Activated naive CD4-positive, alpha-beta T cell treated with Interleukin-2 at 50 U/mL for 16 hours (primary cell): ENCODE data around the gene CXCR6.

Experiments
- DNase-seq: peaks from one replicate; pipeline ENCODE4 v3.0.0-alpha.2; 2020

The CXCR6 gene

DNA sequence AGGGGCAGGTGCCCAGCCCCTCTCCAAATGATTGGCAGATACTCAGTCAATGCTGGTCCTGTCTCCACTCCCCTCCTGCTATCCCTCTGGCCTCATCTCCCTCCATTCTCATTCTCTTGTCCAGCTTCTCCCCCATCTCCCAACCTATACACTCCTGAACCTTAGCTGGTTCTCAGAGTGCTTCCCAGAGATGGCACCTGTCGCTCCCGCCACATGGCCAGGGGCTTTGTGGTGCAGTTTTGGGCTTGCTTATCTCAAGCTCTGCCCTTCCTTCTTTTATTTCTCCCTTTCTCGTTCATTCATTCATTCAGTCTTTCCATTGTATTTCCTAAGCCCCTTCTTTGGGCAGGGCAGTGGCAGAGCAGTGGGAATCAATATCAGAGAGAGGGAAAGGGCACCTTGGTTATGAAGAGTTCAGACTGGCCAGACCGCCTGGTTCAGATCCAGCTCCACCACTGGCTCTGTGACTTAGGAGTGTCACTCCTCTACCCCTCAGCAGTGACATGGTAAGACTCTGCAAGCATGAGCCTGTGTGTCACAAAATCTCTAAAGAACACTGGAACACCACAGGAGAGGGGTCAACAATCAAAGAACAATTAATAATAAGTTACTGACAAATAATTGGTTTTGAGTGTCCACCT is 20.2 kb upstream of the CXCR6 start:
- no peak for DNase-seq

DNA sequence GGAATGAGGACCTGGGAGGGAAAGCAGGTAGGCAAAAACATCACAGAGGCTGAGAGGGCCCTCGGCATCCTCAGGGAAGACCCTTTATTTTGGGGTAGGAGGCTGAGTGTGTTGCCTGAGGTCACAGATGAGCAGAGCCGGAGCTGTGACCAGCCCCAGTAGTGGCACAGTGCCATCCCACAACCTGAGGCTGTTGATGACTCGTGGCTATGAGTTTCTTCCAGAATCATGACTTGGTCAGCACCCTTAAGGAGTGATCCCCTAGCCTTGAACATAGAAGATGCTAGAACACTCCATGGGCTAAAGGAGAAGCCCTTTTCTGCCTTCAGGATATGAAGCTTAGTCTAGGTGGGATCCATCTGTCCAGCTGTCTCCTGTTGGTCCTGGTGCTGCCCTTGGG is 19.5 kb upstream of the CXCR6 start:
- no peak for DNase-seq

DNA sequence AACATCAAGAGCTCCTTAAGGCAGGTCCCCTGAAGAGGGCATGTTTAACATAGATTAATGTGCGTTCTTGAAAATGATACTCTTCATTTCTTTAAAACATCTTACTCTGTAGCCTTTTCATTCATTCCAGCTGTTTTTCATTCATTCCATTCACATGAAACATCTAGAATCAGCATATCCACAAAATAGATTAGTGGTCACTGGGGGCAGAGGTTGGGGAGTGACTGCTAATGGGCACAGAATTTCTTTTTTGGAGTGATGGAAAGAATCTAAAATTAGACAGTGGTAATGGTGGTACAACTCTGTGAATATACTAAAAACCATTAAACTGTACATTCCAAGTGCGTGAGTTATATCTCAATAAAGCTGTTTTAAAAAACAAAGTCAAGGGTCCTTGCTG is 15.4 kb upstream of the CXCR6 start:
- no peak for DNase-seq

DNA sequence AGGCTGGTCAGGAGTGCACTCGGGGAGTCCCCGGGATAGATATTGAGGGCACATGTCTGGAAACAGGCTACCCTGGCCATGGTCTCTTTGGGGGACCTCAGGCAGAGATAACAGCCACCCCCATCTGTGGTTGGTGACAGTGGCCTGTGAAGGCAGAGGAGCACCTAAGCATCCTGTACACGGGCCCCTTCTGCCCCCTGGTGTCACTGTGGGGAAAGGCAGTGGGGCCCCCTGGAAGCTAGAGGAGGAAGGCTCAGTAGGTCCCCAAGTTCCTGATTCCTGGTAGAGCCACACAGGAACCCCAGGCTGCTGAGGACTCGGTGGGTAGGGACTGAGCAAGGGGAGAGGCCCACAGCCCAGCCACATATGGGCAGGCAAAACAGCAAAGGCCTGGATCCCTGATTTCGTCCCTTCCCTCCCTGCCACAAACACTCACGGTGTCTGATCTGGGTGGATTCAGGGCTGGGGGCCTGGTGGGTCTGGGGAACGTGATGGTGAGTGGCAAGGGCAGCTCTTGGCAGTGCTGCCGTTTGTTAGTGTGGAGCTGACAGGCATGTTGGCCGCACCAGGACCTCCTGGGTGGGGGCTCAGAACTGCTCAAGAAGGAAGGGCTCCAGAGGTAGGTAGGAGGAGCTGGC is 14.1 kb upstream of the CXCR6 start:
- peak; percentile 66 for DNase-seq

DNA sequence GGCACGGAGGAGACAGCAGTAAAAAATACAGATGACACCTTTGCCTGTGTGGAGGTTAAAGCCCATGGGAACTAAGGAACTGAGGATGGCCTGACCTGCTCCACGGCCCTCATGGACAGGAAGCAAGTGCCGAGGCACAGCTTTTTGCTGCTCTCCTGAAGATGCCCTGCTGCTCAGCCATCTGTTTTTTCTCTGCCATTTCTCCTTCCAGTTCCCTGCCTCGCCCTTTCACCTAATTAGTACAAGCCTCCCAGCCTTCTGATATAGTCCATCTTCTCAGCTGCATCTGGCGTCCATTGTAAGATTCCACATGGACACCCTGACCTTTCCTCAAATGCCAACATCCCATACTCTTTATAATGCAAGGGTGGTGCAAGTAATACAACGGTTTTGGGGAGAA is 11.8 kb upstream of the CXCR6 start:
- no peak for DNase-seq

DNA sequence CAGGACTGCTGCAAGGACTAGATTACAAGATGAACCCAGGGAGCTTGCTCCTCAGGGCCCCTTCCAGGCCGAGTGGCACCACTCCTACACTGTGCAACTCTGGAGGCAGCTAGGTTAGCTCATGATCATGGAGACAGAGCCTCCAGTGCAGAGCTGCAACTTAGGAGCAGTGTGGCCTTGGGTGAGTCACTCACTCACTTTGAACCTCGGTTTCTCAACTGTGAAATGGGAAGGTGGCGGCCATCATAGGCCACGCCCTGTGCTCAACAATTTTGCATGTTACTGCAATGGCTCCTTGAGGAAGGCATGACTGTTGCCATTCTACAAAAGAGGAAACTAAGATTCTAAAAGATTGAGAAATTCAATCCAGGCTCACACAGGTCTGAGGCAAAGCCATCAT is 11.2 kb upstream of the CXCR6 start:
- no peak for DNase-seq

DNA sequence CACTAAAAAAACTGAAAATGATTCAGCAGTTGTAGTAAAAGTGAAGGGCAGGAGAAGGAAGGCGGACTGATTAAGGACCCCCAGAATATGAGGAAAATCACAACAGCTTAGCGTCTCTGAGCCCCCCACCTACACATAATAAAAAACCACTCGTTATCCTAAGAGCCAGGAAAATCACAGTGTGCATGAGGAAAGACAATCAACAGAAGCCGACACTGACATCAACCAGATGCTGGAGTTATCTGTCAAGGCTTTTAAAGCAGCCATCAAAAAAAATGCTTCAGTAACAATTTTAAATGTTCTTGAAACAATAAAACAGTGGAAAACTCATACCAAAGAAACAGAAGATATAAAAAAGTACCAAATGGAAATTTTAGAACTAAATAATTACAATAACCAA is 9.7 kb upstream of the CXCR6 start:
- no peak for DNase-seq

DNA sequence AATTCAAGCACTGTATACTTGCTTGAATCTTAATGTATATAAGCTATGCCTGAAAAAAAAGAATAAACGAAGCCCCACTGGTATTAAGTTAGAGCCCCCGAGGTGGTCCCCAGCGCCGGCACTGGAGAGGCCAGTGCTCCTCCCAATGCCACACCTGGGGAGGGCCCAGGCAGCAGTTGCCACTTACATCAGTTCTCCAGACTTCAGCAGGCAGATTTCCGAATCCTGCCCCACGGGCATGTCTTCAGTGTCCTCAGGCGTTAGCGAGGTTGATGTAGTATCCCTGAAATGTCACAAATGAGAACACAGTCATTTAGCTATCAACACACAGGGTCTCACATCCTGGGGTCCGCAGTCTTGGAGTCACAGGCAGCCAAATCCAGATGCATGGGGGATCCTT is 7.0 kb upstream of the CXCR6 start:
- DNase-seq, result no peak

DNA sequence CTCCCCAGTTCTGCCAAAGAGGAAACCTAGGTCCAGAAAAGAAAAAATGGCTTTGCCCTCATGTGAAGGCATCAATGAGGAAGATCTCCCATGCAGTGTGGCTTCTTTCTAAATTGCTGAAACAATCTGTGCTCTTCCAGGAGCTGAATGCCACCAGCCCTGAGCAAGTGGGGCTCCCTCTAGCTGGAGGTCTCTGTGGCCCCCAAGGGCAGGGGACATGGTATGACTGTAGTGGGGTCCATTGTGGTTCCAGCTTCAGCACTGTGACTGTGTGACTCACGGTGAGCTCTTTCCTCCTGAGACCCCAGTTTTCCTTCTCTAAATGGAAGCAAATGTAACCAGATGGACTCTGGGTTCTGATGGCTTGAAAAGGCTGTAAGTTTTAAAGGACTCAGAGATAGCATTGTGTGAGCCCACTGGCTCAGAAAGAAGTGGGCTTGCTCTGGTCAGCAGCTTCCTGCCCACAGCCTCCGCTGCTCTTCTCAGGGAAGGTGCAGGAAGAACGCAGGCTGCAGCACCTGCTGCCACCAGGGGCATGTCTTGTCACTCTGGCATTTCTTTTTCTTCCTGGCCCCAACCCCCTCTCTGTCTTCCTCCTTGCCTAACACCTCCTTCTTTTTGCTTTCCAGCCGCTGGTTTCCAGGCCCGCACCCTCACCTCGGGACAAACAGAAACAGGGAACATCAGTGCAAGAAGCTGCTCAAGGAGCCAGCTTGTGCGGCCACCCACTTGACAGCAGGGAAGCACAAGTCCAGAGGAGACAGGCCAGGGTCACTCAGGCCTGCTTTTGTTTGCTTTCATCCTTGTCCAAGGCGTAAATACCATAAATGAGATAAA is 5.8 kb upstream of the CXCR6 start:
- DNase-seq, result no peak

DNA sequence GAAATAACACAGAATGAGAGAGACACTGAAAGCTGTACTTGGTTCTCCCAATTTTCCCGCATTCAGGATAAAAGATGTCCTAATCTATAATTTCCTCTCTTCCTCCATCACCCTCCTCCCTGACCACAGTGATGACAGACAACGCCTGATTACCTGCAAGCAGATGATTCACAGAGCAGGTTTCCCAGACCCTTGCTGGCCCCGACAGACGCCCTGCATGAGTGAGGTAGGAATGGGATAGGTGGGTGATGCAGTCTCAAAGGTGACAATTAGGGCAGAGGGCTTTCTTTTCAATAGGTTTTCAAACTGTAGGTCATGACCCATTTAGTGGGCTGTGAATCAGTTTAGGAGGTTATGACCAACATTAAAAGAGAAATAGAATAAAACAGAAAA is 5.2 kb upstream of the CXCR6 start:
- DNase-seq, result no peak

DNA sequence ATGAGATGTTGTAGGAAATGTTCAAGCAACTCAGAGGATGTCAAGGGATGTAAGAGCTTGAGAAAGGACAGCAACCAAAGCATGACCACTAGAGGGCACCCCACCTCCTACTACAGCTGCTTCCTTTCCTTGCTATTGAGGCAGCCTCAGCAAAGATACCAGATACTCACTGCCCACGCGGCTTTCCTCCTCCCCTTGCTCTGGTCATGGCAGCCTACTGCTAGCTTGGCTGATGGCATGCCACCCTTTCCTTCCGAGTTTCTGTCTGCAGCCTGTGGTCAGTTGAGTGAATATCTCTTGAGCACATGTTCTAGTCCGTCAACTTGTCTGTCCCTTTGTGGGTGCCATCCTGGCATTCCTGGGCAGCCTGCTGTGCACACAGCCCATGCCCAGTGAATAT is 4.4 kb upstream of the CXCR6 start:
- DNase-seq, result peak; percentile 86

DNA sequence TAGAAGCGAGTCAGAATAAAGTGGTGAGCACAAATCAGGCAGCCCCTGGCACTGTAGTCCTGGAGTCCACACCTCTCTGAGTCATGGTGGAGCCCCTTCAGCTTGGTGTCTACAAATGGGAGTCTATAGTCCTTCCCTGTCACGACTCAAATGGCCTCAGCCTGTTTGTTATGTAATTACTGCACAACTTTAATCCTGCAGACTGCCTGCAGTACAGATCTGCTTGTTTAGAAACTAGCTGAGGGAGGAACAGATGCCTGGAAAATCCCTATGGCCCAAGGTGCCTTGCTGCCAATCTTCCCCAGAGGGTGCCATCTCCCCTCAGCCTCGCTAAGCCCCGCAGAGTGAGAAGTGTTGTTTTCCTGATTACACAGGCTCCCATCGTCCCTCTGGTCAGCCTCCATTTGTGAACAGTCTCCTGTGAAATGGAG is 3.9 kb upstream of the CXCR6 start:
- no peak for DNase-seq

DNA sequence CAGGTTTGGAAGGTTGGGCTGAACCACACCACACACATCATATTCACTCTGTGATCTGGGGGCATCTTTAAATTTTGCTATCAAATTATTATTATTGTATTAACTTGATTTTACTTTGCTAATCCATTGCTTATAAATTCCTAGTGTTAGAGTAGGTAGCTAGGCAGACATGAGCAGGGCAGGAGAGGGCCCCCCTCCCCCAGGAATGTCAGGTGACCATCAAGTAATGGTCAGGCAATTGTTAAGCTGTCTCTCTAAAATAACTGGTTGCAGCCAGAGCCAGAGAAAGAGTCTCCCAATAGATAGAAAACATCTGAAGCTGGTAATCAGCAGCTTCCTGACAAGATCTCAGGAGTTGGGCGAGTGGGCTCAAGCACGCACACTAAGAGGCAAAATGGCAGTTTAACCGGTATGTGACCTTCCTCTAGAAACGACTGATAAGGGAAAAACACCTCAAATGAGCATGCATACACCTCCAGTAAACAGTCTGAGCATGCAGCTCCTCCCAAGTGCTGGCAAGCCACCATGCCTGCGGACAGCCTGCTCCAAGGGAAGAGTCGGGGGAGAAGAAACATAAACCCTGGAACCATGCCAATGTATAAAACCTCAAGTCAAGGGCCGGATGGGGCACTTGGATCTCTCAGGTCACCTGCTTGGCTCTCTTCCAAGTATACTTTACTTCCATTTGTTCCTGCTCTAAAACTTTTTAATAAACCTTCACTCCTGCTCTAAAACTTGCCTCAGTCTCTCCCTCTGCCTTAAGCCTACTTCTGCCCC is 3.1 kb upstream of the CXCR6 start:
- no peak for DNase-seq

DNA sequence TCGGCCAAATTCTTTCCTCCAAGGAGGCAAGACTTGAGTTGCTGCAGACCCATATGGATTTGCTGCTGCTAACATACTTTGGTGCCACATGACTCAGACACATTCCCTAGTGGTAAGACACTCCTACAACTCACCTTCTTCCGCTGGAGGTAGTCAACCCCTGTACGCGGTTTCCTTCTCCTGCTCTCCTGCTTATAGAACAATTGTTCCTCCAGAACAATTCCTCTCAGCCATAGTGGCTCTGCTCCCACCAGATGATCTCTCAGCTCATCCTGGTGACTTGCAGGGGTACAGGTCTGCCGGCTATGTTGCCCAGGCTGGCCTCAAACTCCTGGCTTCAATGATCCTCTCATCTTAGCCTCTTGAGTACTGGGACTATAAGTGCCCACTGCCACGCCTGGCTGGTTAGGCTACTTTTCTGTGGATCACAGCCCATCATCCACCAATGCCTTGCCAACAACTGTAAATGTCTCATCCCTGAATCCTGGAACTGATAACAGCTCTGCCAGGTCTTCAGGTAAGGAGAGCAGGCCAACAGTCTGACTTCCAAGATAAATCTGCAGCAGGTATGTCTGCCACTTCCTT is 2.4 kb upstream of the CXCR6 start:
- DNase-seq, result no peak

DNA sequence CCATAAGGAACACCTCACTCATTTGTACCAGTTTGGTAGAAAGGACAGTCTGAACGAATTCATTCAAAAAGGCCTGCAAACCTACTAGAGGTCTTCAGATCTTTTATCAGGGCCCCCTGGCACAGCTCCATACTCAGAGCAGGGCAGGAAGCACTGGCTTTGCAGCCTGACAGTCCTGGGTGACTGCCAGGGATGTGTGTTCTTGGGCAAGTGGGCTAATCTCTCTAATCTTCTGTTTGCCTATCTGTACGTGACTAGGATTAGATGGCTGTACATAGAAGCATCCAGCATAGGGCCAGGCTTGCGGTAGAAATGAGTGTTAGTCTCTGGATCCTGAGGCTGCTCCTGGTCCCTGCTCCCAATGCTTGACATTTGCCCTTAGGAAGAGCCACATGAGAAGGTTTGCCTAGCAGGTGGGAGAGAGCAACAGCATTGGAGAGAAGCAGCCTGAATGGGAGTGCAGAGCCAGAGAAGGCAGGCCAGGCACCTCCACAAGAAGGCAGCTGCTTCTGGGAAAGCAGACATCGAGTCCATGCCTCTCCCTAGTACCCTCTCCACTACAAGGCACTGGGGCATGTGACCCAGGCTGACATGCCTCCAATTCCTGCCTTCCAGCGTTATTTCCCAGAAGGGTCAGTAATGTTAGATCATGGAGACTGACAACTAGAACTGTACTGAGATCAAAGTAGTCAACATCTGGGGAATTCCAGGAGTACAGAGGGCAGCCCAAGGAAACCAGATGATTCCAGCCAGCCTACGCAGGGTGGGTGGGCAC is 1.0 kb upstream of the CXCR6 start:
- DNase-seq, result no peak

DNA sequence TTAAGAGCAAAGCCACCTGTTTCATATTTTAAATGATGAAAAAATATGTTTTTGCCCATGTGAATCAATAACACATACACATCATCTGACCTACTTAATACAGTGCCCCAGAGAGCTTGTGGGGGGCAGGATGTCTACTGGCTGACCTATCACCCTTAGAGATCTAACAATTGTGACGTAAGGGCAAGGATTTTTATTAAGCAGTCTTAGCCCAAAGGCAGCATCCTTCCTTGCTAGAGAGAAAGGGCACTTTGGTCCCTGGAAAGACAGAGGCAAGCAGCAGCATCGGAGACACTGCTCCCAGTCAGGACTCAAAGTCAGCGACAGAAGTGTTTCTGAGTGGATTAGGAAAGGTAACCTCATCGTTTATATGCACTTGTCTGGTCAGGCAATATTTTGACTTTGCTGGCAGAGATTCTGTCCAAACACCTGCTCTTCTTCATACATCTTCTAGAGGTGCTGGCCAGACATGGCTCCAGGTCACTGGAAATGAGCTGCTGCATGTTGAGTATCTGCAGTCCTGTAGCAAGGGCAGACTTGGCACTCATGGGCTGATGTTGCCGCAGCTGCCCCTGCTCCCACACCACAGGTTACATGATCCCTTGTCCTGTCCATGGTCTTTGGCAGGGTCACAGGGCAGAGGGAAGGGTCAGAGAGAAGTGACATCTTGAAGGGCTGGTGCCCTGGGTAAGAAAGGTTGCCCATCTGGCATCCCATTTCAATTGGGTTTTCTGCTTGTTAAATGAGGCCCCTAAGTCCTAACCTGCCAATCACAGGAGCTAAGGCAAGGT is 1.8 kb downstream of the CXCR6 start:
- no peak for DNase-seq

DNA sequence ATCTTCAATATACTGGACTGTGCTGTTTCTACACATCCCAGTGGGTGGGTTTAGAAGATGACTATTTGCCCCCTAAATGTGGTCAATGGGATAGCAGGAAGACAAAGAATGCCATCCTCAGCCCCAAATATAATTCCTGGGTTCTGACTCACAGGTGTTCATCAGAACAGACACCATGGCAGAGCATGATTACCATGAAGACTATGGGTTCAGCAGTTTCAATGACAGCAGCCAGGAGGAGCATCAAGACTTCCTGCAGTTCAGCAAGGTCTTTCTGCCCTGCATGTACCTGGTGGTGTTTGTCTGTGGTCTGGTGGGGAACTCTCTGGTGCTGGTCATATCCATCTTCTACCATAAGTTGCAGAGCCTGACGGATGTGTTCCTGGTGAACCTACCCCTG is 3.0 kb downstream of the CXCR6 start:
- DNase-seq, result no peak

DNA sequence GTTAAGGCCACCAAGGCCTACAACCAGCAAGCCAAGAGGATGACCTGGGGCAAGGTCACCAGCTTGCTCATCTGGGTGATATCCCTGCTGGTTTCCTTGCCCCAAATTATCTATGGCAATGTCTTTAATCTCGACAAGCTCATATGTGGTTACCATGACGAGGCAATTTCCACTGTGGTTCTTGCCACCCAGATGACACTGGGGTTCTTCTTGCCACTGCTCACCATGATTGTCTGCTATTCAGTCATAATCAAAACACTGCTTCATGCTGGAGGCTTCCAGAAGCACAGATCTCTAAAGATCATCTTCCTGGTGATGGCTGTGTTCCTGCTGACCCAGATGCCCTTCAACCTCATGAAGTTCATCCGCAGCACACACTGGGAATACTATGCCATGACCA is 3.6 kb downstream of the CXCR6 start:
- DNase-seq, result no peak

DNA sequence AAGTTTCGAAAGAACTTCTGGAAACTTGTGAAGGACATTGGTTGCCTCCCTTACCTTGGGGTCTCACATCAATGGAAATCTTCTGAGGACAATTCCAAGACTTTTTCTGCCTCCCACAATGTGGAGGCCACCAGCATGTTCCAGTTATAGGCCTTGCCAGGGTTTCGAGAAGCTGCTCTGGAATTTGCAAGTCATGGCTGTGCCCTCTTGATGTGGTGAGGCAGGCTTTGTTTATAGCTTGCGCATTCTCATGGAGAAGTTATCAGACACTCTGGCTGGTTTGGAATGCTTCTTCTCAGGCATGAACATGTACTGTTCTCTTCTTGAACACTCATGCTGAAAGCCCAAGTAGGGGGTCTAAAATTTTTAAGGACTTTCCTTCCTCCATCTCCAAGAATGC is 4.1 kb downstream of the CXCR6 start:
- DNase-seq, result no peak

DNA sequence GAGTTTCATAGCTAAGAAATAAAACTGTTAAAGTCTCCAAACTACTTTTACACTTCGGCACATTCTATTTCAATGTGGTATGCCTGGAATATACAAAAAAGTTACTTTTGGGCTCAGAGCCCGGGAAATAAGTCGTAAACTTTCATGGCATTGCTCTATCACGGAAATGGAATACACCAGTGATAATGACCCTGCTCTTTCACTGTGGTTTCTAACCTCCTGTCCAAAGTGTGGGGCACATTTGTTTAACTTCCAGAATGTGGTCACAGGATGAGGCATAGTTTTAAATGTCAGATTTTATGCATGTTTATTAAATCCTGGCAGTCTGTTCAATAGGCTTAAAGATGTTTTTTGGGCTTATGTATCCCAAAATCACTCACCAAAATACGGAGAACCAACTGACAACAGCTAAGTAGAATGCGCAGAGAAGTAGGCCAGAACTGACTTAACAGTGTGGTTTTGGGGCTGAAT is 5.1 kb downstream of the CXCR6 start:
- DNase-seq, result no peak

DNA sequence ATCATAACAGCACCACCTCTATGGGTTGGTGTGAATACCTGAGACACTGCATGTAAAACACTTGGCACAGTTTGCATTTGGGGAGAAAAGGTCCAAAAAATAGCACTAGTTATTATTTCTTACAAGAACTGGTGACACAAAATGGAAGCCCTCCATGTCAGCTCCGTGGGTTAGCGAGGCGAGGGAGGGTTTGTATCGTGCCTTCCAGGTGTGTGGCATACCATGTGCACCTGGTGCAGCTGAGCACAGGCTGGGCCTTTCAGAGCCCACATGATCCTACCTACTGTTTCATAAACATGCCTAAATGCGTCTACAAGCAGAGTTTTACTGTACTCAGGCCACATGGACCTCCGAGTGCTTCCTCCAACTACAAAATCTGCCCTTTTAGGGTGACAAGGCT is 5.6 kb downstream of the CXCR6 start:
- DNase-seq, result no peak
